ENCODE measurements around the gene ANGPTL5.

ANGPTL5 gene

DNA sequence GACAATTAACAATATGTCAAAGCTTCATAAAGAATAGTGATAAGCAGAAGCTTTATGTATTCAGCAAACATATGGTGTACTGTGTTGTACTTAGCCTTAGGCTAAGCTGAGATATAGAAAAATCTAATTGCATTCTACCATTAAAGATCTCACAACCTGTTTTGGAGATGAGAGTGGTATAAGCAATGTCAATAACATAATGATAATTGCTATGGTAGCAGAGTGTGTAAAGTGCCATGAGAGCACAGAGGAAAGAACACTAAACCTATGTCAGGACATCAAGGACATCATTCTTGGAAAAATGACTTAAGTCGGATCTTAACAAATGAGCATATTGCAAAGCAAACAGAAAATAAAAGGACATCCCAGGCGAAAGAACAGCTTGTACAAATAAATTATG, 28.6 kb upstream of the ANGPTL5 start:
- TF ChIP-seq CTCF (conservative IDR thresholded peaks at IDR 0.05; ENCODE audit: control insufficient read depth, insufficient read depth, low read depth, low read length): no peak
- no peak for DNase-seq (ENCODE audit: low read depth)
- no peak overlapping the region for H3K4me3 ChIP-seq (ENCODE audit: control insufficient read depth, low read depth, low read length)

DNA sequence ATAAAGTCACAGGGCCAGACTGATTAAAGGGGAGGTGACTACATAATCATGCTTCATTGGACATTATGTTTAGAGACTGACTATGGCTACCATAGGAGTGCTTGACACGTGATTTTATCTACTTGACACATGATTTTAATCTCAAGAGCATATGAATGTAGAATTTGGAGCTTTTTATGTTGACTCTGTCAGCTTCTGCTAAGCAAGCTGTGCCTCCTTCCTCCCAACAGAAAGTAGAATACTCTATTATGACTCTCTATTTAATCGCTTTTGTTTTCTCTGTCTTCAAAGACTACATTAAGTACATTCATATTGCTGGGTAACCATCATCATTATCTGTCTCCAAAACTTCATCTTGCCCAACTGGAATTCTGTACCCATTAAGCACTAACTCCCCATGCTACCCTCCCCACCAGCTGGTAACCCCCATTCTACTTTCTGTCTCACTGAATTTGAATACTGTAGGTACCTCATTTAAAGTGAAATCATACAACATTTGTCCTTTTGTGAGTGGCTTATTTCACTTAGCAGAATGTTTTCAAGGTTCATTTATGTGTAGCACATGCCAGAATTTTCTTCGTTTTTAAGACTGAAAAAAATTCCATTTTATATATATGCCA, 24.7 kb upstream of the ANGPTL5 start:
- no peak for TF ChIP-seq CTCF (conservative IDR thresholded peaks at IDR 0.05; ENCODE audit: control insufficient read depth, insufficient read depth, low read depth, low read length)
- DNase-seq (ENCODE audit: low read depth): no peak

DNA sequence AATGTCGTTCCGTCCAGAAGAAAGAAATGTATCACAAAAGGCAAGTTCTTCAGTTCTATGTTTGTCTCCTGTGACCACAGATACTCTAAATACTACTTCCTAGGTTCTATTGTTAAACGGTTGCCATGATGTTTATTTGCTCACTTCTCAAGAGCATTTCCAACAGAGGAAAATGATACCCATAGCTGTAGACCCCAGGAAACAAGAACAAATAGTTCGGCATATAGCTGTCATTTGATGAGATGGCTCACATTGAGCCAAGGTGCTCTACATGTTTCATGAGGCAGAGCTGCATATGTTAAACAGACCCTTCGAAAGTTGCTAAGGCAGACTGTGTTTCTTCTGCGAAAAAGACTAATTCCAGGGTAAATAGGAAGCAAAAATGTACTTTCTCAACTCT, 15.4 kb upstream of the ANGPTL5 start:
- no peak for TF ChIP-seq CTCF (conservative IDR thresholded peaks at IDR 0.05; ENCODE audit: control insufficient read depth, insufficient read depth, low read depth, low read length)

More for the DNA sequence above, 24.7 kb upstream of the ANGPTL5 start:
- no peak overlapping the region for H3K4me3 ChIP-seq (ENCODE audit: control insufficient read depth, low read depth, low read length)

GRCh38 chr11:101929294-101929915, 13.1 kb upstream of the ANGPTL5 start:
- H3K4me3 ChIP-seq (ENCODE audit: control insufficient read depth, low read depth, low read length): no peak overlapping the region
- TF ChIP-seq CTCF (conservative IDR thresholded peaks at IDR 0.05; ENCODE audit: control insufficient read depth, insufficient read depth, low read depth, low read length): no peak
- no peak for DNase-seq (ENCODE audit: low read depth)

More for the DNA sequence above, 15.4 kb upstream of the ANGPTL5 start:
- DNase-seq (ENCODE audit: low read depth): no peak
- H3K4me3 ChIP-seq (ENCODE audit: control insufficient read depth, low read depth, low read length): no peak overlapping the region

GRCh38 chr11:101923554-101923953, 7.2 kb upstream of the ANGPTL5 start:
- no peak overlapping the region for H3K4me3 ChIP-seq (ENCODE audit: control insufficient read depth, low read depth, low read length)
- DNase-seq (ENCODE audit: low read depth): no peak
- TF ChIP-seq CTCF (conservative IDR thresholded peaks at IDR 0.05; ENCODE audit: control insufficient read depth, insufficient read depth, low read depth, low read length): no peak

- DNase-seq (ENCODE audit: low read depth): no peak
- no peak for TF ChIP-seq CTCF (conservative IDR thresholded peaks at IDR 0.05; ENCODE audit: control insufficient read depth, insufficient read depth, low read depth, low read length)
- no peak overlapping the region for H3K4me3 ChIP-seq (ENCODE audit: control insufficient read depth, low read depth, low read length)
Observed at GRCh38 chr11:101920992-101921391, 4.7 kb upstream of the ANGPTL5 start.
